Measurements from ENCODE around the gene MITF.
A peak's percentile ranks its signal among the peaks of the same experiment; 100 is the strongest.
"Not testable (repeated sequence)": the region's sequence is repeated elsewhere in the genome, so short reads cannot be mapped to it uniquely, and the experiment has no call there.

MITF gene

GRCh38 chr3:69914395-69914794 lies 175.1 kb downstream of the MITF start:
- DNase-seq (ENCODE audit: low spot score), result no peak

- DNase-seq (ENCODE audit: low spot score), result no peak
These were observed 176.5 kb downstream of the MITF start for GRCh38 chr3:69915726-69916125.

DNA sequence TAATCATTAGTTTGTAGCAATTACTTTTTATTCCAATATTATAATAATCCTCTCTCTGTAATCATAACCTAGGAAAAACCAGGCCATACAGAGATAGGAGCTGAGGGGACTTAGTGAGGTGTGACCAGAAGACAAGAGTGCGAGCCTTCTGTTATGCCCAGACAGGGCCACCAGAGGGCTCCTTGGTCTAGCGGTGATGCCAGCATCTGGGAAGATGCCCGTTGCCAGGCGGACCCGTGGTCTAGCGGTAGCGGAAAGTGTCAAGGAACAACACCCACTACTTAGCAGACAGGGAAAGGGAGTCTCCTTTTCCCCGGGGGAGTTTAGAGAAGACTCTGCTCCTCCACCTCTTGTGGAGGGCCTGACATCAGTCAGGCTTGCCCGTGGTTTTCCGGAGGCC lies 180.7 kb downstream of the MITF start:
- not testable (repeated sequence) for DNase-seq (ENCODE audit: low spot score)

DNA sequence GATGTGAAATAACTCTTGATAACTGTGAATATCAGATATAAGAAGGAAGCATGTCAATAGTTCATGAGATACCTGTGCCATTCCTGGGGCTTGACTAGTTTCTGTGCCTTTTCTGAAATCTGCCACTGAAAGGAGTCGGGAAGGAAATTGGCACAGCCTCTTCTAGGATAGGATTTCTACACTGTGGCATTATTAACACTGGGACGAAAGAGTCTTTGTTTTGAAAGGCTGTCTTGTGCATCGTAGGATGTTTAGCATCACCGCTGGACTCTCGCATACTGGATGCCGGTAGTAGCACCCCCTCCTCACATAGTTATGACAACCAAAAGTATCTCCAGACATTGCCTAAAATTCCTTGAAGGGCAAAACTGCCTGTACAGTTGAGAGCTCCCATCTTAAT lies 182.4 kb downstream of the MITF start:
- no peak for DNase-seq (ENCODE audit: low spot score)

GRCh38 chr3:69922521-69923000 lies 183.3 kb downstream of the MITF start:
- DNase-seq (ENCODE audit: low spot score), result no peak

- no peak for DNase-seq (ENCODE audit: low spot score)
These were observed 186.2 kb downstream of the MITF start for GRCh38 chr3:69925506-69925905.

- DNase-seq (ENCODE audit: low spot score), result peak; percentile 74
These were observed 187.1 kb downstream of the MITF start for GRCh38 chr3:69926385-69926784.

DNA sequence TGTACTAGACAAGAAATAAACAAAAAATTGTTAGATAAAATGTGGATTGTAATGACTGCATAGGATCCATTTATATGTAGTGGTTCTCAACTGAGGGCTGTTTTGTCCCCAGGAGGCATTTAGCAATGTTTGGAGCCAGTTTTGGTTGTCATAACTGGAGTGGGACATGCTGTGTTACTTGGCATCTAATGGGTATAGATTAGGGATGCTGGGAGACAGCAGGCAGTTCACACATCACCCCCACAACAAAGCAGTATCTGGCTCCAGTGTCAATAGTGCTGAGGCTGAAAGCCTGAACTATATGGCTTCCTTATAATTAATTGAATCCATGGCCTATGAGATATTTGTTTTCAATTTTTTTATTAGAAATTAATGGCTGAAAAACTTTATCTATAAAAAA lies 188.3 kb downstream of the MITF start:
- DNase-seq (ENCODE audit: low spot score), result peak; percentile 57

- no peak for DNase-seq (ENCODE audit: low spot score)
These were observed 189.8 kb downstream of the MITF start for GRCh38 chr3:69929019-69929418.

DNA sequence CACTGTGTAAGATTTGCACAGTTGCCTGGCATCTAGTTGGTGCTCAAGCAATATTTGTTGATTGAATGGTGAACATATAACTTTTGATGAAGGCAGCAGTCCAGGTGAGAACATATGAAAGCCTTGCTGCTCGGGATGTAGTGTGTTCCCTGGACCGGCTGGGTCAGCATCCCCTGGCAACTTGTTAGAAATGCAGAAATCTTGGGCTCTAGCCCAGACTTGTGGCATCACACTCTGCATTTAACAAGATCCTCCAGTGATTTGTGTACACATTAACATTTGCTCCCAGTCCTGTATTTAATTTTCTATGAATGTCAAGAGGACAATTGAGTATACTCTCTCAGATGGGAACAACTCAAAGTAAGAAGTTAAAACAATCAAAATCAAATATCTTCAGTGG lies 191.3 kb downstream of the MITF start:
- DNase-seq (ENCODE audit: low spot score), result peak; percentile 79

- no peak for DNase-seq (ENCODE audit: low spot score)
These were observed 192.8 kb downstream of the MITF start for GRCh38 chr3:69932087-69932486.

GRCh38 chr3:69932501-69932900 lies 193.2 kb downstream of the MITF start:
- no peak for DNase-seq (ENCODE audit: low spot score)

DNA sequence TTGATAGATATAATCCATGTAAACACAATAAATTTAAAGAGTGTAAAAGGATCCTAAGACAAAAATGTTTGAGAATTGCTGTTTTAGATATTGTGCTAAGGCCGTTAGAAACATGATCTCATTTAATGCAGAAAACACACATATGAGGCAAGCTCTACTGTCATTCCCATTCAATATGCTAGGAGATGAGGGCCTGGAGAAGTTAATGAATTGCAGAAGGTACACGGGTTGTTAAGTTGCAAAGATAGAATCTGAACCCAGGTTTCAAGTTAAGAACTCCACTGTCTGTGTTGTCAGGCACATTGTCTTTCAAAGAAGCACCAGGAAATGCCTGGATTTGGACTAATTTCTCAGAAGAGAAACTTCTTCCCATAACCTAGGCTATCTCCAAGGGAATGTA lies 195.1 kb downstream of the MITF start:
- DNase-seq (ENCODE audit: low spot score), result no peak

- DNase-seq (ENCODE audit: low spot score), result no peak
These were observed 197.0 kb downstream of the MITF start for GRCh38 chr3:69936266-69936665.

DNA sequence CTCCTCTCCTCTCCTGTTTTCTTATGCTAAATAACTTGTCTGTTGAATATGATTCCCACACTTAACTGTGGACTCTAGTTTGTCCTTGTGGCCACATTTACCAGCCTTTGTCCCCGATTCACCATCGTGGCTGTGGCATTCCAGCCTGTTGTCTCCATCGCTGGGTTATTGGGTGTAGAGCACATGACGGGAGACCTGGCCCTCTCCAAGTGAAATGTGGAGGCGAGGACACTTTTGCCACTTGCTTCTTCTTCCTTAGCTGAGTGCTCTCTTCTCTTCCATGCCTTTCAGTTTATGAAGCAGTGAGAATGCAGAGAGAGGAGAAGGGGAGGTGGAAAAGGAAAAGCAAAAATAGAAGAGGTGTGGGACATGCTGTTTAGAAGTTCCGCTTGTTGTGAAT lies 198.8 kb downstream of the MITF start:
- DNase-seq (ENCODE audit: low spot score), result no peak

DNA sequence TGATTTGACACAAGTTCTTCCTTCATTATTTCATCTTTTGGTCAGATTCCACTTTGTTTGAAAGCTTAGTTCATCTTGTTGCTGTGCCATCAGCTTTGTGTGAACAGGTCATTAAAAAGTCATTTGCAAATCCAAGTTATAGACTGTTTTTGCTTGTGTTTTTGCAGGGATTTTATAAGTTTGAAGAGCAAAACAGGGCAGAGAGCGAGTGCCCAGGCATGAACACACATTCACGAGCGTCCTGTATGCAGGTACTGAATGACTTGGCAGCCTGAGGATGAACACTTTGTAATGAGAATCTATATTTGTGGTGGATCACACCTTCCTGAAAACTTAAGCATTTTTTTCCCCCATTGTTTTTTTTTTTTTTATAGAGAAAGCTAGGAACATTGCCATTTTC lies 199.7 kb downstream of the MITF start:
- DNase-seq (ENCODE audit: low spot score), result no peak

- DNase-seq (ENCODE audit: low spot score), result no peak
These were observed 201.8 kb downstream of the MITF start for GRCh38 chr3:69941037-69941436.

- no peak for DNase-seq (ENCODE audit: low spot score)
These were observed 202.3 kb downstream of the MITF start for GRCh38 chr3:69941439-69942176.

GRCh38 chr3:69944931-69945493 lies 205.7 kb downstream of the MITF start:
- DNase-seq (ENCODE audit: low spot score), result peak; percentile 57

DNA sequence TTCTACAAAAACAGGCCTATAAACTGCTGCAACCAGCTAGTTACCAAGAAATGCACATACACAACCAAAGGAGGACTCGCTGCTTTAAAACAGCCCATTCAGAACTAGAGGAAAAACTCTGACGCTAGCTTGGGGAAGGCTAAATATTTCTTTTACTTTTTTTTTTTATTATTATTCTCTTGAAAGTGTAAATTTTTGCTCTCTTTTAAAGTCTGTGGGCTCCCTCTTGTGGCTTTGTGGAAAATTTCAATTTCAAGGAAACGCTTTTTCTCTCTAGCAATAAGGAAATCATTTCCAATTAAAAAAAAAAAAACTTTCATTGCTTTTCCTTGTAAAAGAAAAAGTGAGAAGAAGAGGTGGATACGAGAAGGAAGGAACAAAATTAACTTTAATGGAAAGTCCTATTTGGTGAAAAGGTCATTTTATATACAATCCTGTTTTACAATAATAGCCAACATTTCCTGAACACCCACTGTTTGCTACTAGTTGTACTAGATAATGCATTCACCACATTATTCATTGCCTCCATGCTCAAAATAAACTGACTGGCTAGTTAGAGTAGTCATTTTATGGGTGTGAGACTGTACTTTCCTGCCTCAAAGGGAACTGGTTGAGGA lies 209.1 kb downstream of the MITF start:
- no peak for DNase-seq (ENCODE audit: low spot score)

DNA sequence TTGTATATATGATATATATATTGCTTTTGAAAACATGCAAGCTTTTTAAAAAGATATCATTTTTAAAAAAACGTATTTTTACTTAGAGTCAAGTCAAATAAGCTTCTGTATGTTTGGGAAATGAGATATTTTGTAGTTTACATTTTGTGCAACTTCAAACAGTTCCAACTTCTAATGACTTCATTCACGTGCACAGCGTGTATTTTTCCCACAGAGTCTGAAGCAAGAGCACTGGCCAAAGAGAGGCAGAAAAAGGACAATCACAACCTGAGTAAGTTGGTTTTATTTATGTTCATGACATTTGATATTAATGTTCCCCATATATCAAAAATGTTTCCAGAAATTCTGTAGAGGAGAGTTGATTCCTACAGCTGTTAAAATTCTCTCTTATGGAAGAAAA lies 212.4 kb downstream of the MITF start:
- DNase-seq (ENCODE audit: low spot score), result no peak

- DNase-seq (ENCODE audit: low spot score), result no peak
These were observed 220.3 kb downstream of the MITF start for GRCh38 chr3:69959581-69959980.

DNA sequence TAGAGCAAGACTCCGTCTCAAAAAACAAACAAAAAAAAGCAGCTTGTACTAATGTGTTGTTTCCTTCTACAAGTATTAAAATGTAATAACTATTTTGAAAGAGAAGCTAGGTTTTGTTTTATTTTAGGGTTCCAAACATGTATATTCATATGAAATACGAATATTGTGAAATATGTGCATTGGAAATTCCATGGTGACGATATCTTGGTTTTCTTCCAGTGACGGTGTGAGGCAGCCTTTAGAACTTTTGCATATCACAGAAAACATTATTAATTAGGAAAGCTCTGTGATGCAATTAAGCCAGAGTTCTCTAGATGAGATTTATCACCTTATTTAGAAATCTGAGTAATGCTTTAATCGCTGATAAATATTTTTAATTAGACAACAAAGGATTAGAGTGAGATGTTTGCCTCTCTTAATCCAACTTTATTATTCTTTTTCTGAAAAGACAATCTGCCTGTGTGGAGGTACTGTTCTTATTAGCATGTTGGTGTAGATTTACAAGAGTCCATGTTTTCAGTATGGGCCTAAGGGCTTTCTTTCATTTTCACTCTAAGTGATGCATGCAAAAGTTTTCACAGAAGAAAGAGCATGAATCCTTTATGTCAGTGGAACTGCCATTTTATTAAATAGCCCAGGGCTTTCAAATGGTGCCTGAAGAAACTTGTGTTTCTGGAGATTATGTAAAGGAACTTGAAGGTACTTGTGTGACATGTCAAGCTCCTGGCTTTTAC lies 222.6 kb downstream of the MITF start:
- DNase-seq (ENCODE audit: low spot score), result no peak
